ENCODE data around the gene LHX3.

GRCh38 chr9:136160381-136160841 is 44.5 kb downstream of the LHX3 start:
- TF ChIP-seq, protein P1, sequence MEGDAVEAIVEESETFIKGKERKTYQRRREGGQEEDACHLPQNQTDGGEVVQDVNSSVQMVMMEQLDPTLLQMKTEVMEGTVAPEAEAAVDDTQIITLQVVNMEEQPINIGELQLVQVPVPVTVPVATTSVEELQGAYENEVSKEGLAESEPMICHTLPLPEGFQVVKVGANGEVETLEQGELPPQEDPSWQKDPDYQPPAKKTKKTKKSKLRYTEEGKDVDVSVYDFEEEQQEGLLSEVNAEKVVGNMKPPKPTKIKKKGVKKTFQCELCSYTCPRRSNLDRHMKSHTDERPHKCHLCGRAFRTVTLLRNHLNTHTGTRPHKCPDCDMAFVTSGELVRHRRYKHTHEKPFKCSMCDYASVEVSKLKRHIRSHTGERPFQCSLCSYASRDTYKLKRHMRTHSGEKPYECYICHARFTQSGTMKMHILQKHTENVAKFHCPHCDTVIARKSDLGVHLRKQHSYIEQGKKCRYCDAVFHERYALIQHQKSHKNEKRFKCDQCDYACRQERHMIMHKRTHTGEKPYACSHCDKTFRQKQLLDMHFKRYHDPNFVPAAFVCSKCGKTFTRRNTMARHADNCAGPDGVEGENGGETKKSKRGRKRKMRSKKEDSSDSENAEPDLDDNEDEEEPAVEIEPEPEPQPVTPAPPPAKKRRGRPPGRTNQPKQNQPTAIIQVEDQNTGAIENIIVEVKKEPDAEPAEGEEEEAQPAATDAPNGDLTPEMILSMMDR (IDR thresholded peaks at IDR 0.05) = no peak
- no peak for TF ChIP-seq POLR2A (IDR thresholded peaks at IDR 0.05)
